Ishikawa (cell line): ENCODE measurements around the gene ZFYVE9.

Source experiments
- CEBPB ChIP-seq: IDR thresholded peaks from 2 replicates; pipeline ENCODE4 v1.6.1; 2012
- CREB1 ChIP-seq: IDR thresholded peaks from 2 replicates; pipeline ENCODE4 v1.6.1; 2012; ENCODE audit warnings: low read depth
- EGR1 ChIP-seq: IDR thresholded peaks from 2 replicates; pipeline ENCODE4 v1.6.1; 2012
- EP300 ChIP-seq: IDR thresholded peaks from 2 replicates; pipeline ENCODE4 v1.6.1; 2012; ENCODE audit warnings: borderline replicate concordance
- FOXM1 ChIP-seq: IDR thresholded peaks from 2 replicates; pipeline ENCODE4 v1.6.1; 2012; ENCODE audit warnings: low read depth, borderline replicate concordance
- MAX ChIP-seq: IDR thresholded peaks from 2 replicates; pipeline ENCODE4 v1.6.1; 2012
- NFIC ChIP-seq: IDR thresholded peaks from 2 replicates; pipeline ENCODE4 v1.6.1; 2012
- RAD21 ChIP-seq: IDR thresholded peaks from 2 replicates; pipeline ENCODE4 v1.6.1; 2012; ENCODE audit warnings: low read depth
- REST ChIP-seq: IDR thresholded peaks from 2 replicates; pipeline ENCODE4 v1.6.1; 2012; ENCODE audit warnings: low read depth, mild to moderate bottlenecking
- TAF1 ChIP-seq: IDR thresholded peaks from 2 replicates; pipeline ENCODE4 v1.6.1; 2012; ENCODE audit warnings: low read depth, mild to moderate bottlenecking
- TCF12 ChIP-seq: IDR thresholded peaks from 2 replicates; pipeline ENCODE4 v1.6.1; 2012; ENCODE audit warnings: low read depth
- TEAD4 ChIP-seq: IDR thresholded peaks from 2 replicates; pipeline ENCODE4 v1.6.1; 2012
- USF1 ChIP-seq: IDR thresholded peaks from 2 replicates; pipeline ENCODE4 v1.6.1; 2012
- YY1 ChIP-seq: IDR thresholded peaks from 2 replicates; pipeline ENCODE4 v1.6.1; 2012; ENCODE audit warnings: low read depth
- ZBTB7A ChIP-seq: IDR thresholded peaks from 2 replicates; pipeline ENCODE4 v1.6.1; 2012; ENCODE audit warnings: low read depth

Gene ZFYVE9

GRCh38 chr1:52157582-52157981 lies 15.7 kb downstream of the ZFYVE9 start:
- no peak for TF ChIP-seq RAD21
- no peak for TF ChIP-seq FOXM1
- TF ChIP-seq ZBTB7A, result no peak
- no peak for TF ChIP-seq TCF12
- no peak for TF ChIP-seq TAF1
- no peak for TF ChIP-seq REST
- no peak for TF ChIP-seq YY1
- TF ChIP-seq USF1, result no peak
- TF ChIP-seq NFIC, result no peak
- no peak for TF ChIP-seq EGR1
- no peak for TF ChIP-seq CEBPB
- TF ChIP-seq CREB1, result no peak
- no peak for TF ChIP-seq TEAD4
- TF ChIP-seq EP300, result no peak
- TF ChIP-seq MAX, result no peak

DNA sequence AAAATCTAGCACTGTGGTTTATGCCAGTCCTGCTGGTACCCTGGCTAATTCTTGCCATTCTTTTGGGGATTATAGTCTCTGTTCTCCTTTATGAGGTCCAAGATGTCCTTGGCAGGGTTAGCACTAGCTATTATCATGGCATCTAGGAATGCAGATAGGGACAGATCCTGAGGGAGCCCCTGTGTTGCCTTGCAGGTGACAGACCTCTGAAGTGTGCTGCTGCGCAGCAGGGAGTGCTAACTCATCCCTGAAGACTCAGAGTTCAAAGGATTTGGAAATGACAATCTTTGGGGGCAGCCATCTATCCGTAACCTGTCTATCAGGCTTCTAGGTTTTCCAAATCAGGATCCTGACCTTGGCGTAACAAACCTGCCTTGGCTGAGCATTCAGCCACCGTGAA lies 16.3 kb downstream of the ZFYVE9 start:
- TF ChIP-seq CREB1 (no peak), ZBTB7A (no peak), TCF12 (no peak), EP300 (no peak)

GRCh38 chr1:52159033-52159789 lies 17.3 kb downstream of the ZFYVE9 start:
- TF ChIP-seq NFIC, result no peak
- TF ChIP-seq USF1, result no peak
- TF ChIP-seq REST, result no peak
- no peak for TF ChIP-seq FOXM1
- no peak for TF ChIP-seq CREB1
- TF ChIP-seq TAF1, result no peak
- TF ChIP-seq TEAD4, result no peak
- no peak for TF ChIP-seq EP300

DNA sequence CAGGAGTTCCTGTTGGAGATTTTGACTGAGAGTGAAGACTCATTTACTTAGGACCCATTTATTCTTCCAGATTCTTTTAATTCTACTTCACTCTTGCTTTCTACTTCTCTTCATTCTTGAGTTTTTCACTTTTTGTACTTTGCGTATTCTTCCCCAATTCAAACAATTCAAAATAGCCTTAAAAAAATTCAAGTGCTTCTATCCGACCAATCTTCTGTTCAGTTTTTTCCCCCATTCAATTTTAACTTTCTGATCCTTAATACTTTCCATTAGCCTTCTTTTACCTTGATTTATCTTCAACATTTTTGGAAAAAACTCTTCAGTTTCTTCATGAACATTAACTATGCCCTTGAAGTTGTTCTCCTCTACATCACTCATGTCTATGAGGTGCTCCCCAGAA lies 21.1 kb downstream of the ZFYVE9 start:
- TF ChIP-seq FOXM1 (no peak), REST (no peak), MAX (no peak), NFIC (no peak), TAF1 (no peak)

- TF ChIP-seq ZBTB7A, result no peak
- no peak for TF ChIP-seq USF1
- TF ChIP-seq EP300, result no peak
- TF ChIP-seq TAF1, result no peak
These were observed 22.7 kb downstream of the ZFYVE9 start for GRCh38 chr1:52164604-52165003.
